ENCODE results near the gene POU3F1.

Gene POU3F1

DNA sequence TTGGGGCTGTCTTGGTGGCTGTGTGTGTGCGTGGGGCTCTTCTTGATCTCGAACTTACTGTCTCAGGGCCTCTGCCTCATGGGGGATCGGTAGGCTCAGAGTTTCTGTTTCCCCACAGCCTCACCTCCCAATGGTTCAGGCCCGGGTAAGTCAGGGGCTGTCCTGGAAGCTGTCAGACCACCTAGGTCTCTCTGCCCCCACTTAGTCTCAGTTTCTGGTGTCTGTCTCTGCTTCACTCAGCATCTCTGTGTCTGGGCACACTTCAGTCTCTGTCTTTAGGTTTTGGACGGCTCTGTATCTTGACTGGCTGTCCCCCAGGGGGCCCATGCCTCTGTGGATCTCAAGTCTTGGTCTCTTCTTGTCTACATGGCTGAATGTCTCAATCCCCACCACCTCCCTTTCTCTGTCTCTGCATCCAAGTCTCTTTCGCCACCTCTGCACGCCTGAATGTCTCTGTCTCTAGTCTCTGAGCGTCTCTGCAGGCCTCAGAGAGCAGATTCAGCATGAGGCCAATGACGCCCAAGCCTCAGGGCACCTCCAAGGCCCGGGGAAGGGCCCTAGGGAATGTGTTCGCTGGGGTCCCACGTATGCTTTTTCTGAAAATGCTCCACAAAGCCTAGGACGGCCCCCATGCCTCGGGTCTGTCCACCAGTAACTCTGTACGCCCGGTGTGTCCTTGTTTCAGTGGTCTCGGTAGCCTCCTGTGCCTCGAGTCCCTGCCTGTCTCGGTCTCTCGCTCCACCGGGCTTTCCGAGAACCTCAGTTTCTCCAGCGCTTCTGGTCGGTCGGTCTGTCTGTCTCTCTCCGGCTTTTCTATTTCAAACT, 42.1 kb downstream of the POU3F1 start:
- DNase-seq (ENCODE audit: low read depth) = no peak

DNA sequence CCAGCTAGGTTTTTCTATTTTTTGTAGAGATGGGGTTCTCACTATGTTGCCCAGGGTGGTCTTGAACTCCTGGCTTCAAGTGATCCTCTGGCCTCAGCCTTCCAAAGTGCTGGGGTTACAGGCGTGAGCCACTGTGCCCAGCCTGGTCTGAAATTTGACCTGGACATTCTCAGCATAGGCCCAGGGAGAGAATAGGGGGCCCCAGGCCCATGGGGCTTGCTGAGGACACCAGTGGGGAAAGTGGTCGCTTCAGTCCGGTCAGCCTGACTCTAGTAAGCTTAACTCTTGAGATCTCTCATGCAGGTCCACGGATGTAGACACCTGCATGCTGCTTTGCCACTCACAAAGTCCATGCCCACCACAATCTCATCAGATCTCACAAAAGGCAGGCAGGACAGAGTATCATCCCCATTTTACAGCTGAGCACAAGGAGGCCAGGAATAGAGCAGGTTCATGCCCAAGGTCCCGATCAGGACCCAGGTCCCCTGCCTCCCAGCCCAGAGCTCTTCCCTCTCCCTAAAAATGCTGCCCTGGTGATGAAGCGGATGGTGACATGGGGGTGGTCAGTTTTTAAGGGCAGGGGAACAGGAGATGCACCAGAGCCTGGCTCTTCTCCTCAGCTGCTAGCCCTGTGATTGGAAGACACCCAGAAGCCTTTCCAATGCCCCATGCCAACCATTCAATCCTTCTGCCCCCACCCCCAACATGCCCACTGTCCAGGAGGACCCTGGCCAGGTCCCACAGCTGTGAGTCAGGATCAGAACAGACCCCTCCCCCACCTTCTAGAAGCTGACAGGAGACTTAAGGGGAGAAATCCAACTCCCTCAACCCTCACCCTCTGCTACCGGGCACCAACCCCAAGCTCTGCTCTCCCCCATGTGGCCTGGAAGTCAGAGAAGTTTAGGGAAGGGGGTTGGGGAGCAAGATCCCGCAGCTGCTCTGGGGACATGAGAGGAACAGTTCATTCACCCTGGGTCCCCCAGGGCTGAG, 43.0 kb downstream of the POU3F1 start:
- DNase-seq (ENCODE audit: low read depth) = no peak

DNA sequence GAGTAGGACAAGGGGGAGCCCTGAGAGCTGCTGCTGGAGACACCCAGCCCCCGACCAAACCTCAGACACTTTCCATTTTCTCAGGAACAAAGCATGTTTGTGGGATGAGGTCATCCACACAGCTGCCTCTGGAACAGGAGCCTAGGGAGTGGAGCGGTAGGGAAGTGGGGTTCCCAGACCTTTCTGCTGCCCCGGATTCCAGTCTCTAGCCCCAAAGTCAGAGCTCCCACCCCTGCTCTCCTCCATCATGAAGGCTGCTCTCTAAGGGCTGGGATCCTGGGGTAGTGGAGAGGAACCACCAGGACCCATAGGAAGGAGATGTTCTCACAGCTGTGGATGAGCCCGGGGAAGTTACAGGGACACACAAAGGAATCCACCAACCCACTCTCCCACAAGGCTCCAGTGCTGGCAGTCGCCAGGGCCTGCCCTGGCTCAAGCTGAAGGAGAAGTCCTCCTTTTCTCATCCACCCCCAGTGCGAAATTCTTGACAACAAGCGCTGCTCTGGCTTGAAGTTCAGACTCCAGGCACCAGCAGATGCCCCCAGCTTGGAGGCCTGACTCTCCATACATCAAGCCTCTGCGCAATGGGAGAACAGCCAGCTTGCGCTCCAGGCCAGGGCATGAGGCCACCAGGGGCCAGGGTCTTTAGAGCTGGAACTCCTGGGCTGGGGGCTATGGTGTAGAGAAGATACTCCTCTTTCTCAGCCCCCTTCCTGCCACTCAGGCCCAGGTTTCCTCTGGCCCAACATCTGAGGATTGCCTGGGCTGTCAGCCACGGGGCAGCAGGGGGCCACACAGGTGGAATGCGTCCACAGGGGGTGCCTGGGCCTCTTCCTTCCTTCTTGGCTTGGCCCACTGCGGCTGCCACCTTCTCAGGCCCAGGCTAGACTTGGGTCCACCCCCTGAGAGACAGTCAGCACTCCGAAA, 45.8 kb downstream of the POU3F1 start:
- no peak for DNase-seq (ENCODE audit: low read depth)

DNA sequence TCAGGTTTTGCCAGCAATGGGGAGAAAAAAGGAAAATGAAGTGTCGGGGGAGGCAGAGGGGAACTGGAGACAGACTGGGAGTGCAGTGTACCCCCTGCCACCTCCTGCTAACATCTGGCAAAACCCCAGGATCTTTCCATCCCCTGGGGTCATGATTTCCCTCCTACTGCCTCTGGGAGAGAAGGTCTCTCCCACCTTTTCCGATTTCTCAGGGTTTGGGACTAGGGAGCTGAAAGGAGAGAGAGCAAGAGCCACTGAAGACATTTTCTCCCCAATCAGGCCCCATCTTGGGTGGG, 46.4 kb downstream of the POU3F1 start:
- DNase-seq (ENCODE audit: low read depth) = no peak

DNA sequence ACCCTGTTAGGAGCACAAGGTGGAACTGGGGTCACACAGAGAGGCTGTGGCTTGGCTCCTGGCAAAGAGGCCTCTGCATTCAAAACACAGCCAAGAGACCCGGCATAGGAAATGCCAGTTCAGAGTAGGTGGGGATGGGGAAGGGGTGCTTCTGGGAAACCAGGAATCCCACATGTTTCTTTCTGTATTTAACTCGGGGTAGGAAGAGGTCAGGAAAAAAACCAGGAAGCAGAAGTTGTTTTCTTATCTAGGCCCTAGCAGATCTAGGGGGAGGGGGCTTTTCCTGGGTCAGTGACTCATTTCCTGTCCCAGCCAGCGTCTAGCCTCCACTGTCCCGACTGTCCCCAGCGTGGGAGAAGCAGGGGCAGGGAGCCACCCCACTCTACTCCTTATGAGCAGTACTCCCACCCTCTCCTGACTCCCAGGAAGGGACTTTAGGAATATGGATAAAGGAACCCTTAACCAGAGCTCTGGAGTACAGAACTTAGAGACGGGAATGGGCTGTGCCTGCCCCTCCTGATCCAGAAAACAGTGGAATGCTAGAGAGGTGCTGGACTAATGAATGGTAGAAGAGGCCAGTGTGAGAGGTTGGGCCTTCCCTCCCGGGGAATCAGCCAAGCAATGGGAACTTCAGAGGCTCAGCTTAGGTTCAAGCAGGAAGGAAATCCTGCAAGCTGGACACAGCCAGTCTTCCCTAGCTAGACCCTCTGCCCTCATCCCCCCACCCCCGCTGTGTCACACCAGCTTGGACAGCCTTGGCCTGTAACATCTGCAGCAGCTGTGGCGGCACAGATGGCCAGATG, 47.0 kb downstream of the POU3F1 start:
- DNase-seq (ENCODE audit: low read depth) = no peak

DNA sequence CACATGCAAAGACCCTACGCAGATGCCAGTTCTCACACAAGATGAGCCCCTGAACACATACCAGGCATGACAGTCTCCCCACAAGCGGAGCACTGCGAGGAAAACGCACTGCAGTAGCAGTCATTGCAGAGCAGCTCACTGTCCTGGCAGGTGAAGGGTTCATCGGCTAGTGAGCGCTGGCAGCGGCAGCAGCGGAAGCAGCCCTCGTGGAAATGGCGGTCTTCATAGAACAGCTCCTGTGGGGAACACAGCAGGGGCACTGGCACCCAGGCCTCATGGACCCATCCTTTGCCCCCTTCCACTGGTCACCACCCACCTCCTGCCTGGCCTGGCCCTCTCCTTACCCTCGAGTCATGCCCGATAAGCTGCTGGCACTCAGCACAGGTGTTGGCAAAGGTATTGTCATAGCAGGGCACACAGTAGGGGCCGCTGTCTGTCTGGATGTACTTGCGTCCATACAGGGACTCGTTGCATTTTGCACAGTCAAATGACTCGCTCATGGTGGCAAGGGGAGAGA, 47.6 kb downstream of the POU3F1 start:
- no peak for DNase-seq (ENCODE audit: low read depth)

DNA sequence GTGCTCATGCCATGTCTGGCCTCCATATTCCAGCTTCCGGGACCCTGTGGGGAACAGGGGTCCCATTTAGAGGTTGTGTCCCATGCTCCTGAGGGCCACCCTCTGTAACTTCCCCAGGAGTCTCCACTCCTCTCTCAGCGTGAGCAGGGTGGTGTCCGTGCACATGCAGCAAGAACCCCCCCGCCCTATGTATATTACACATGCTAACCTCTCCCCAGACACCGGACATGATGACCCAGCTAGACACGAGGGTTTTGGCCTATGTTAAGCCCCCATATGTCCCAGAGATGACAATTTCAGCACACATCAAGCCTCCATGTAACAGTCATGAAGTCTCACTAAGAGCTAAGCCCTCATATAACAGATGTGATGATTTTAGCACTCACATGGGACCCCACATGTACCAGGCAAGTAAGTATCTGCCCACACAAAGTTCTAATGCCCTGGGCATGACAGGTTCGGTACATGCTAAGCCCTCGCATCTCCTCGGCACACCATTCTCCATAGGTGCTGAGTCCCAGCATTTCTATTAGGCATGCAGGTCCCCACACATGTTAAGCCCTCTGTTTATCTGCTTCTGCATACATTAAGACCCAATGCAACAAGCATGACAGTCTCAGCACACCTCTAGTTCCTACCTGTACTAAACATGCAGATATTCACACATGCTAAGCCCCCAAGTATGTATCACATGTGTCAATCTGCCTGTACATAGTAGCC, 48.3 kb downstream of the POU3F1 start:
- DNase-seq (ENCODE audit: low read depth) = no peak

DNA sequence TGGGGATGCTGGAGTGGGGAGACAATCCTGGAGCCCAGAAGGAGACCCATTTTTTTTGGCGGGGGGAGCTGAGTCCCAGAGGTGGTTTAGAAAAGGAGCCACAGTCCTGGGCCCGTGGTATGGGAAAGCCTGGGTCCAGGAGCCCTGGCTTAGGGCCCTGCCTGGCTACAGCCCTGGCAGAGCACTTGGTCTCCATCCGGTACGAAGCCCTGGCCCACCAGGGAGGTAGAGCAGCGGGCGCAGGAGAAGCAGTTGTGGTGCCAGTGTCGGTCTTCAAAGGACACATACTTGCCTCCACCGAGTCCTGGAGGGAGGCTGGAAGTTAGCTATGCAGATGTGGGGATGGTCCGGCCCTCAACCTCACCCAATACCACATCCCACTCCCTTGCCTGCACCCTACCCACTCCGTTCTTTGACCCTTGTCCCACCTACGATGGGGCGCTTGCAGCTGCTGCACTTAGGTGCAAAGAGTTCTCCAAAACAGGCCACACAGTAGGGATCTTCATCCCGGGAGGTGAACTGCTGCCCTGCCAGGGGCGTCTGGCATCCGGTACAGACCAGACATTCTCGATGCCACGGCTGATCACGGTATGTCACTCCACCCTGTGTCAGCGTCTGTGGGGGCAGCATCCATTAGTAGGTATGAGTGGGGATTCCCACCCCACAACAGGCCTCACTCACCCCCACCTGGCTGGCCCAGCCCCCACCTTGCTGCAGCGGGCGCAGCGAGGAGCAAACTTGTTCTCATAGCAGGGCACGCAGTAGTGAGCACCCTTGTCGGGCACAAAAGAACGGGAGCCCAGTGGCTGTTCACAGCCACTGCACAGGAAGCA, 49.1 kb downstream of the POU3F1 start:
- DNase-seq (ENCODE audit: low read depth) = no peak

DNA sequence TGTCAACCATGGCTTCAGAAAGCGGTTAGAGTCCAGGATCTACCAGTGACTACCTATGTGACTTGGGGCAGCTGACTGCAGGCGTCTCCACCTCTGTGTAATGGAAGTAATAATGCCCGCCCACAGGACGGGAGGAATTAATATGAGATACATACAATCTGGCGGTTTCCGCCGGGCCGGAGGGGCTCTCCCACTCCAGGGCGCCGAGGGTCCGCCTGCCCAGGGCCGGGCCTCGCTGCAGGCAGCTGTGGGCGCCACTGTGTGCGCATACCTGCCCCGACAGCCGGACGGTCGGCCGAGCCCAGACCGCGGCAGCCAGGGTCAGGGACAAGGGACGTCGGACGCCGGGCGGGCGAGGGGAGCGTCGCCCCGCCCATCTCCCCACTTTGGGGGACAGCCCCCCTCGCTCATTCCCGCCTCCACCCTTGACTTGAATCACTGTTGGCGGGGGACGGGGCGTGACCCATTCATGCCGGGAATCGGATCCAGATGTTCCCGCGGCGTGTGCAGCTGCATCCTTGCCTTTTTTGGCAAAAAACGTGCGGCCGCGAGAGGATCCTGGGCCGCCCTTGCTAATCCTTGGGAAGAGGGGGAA, 50.7 kb downstream of the POU3F1 start:
- DNase-seq (ENCODE audit: low read depth) = peak; percentile 96

DNA sequence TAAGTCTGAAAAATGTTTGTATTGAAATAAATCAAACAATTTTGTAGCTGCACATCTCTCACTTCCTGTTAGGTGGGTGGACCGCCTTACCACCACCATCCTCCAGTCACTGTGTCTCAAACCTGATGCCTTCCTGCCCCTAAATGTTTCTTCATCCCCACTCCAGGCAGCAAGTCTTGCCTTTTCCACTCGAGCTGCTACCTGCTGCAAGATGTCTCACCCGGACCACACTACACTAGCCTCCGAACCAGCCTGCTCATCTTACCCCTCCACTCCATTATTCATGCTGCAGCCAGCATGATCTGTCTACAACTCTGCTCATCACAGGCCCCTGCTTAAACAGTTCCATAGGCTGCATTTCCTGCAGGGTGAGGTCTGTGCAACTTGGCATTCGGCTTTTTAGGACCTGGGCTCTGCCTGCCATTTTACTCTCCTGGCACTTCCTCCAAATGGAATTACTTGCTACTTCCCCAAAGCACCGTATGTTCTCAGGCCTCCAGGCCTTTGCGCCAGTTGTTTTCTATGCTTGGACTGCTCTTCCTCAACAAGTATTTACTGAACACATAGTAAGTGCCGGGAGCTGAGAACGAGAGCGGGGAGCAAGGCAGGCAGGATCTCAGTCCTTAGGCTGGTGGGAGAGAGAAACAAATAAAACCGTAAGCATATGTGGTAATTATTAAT, 51.6 kb downstream of the POU3F1 start:
- DNase-seq (ENCODE audit: low read depth) = no peak

Data from fibroblast of the conjunctiva (primary cell).